HG03378 (cell line): ENCODE data around the gene PBX1.

Experiments used
- ATAC-seq: cut with Tn5 transposase; IDR thresholded peaks from one replicate; pipeline ENCODE4 v1.9.1; 2021; ENCODE audit warnings: mild to moderate bottlenecking, moderate library complexity; ENCODE audit not compliant: unreplicated experiment

PBX1 gene

DNA sequence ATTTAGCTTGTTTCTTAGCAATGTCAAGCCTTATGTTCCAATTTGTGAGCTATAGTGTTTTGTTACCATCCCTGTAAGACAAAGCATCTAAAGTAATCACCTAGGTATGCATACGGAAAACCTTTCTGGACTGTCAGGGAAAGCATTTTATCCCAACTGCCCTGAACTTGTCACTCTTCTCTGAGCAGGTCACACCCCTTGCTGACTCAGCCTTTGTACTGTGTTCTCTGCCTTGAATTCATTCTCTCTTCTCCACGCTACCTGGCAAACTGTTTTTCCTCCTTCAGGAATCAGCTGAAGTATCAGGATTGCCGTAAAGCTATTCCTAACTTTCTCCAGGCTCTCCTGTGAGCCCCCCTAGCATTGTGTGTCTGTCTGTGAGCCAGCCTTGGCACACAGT, 54.2 kb downstream of the PBX1 start:
- no peak for ATAC-seq

DNA sequence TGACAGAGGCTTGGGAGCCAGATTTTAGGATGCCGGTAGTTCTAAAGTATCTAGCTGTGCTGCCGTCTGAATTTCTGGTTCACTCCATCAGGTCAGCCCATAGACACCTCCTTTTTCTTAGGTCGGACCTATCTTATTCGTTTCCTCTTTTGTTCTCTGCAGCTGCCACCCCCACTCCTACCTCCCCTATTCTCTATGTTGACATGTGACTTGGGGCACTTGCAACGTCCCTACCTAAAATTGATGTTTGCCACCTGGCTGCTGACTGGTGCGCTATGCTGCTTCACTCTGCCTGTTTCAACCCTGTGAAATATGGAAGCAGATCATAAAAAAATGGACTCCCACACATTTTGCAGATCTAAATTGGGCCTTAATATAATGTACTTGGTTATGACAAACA, 55.3 kb downstream of the PBX1 start:
- ATAC-seq = no peak

DNA sequence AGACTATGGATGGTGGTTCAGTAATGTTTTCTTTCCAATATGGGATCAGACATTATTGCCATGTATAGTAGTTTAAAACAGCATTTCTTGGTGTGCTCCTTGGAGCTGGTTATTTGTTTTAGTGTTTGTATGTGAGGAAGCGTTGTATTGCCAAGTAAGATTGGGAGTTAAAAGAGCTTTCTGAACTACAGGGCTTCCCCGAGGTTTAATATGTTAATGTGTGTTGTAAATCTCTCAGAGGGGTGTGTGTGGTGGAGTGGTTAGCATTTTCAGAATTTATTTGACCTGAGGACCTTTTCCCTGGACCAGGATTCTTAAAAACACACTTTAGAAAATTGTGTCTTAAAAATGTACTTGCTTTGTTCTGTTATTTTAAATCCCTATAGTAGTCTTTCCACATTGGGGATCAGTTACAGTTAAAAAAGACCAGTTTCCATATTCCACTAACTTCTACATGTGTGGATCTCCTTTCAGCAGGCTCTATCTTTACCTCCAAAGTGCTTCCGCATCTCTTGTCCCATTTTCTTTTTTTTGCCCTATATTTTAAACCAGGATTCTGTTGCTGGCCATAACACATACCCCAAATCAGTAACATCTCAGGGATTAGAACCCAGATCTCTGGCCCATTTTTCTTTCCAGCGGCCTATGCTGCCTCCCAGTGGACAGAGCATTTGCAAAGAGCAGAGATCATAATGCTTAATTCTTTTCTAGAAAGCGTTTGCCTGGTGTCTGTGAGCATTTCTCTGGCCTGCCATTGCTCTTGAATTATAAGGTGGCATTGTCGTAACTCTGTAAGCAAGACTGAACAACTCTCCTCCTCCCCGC, 58.6 kb downstream of the PBX1 start:
- ATAC-seq = no peak

DNA sequence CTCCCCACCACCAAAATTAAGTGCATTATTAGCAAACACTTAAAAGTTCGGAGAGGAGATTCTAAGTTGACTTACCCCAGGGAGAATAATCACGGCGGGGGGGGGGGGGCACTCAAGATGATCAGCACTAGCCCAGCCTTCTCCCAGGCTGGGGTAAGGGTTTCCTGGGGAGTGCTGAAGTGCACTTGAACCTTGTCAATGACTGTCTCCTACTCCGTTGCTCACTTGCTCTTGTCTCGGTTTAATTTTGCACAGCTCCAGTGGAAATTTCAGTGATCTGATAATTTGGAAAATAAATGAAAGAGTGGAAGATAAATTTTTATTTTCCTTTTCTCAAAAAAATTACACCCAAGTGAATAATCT, 59.2 kb downstream of the PBX1 start:
- no peak for ATAC-seq

DNA sequence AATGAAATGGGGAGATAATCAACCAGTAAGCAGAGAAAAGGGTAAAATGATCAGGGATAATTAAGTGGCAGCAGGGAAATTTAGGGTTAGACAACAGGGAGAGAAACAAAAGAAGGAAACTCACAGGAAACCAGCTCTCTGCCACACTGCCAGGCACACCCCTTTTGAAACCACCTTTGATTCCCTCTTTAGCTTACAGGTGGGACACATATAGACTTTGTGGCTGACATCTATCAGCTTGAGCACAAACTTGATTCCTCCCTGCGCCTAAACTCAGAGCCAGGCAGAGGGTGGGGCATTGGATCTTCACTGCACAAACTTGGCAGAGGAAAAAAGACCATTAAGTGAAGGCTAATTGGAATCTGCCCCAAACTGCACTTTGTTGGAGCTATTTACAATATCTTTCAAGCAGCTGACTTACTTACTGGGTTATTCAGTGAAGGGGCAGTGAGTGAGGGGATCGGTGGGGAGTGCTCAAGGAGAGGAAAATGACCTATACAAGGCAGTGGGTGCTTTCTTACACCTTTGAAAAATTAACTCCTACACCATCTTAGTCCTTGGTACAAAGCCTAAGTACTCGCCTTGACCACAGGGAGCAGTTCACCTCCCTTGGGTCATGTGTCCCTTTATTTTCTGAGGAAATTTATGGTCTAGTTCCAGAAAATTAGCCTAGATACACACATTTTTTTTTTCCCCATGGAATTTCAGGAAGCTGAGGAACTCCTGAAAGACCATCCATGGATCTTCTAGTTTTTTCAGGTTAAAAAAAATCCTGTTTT, 60.2 kb downstream of the PBX1 start:
- ATAC-seq = no peak

DNA sequence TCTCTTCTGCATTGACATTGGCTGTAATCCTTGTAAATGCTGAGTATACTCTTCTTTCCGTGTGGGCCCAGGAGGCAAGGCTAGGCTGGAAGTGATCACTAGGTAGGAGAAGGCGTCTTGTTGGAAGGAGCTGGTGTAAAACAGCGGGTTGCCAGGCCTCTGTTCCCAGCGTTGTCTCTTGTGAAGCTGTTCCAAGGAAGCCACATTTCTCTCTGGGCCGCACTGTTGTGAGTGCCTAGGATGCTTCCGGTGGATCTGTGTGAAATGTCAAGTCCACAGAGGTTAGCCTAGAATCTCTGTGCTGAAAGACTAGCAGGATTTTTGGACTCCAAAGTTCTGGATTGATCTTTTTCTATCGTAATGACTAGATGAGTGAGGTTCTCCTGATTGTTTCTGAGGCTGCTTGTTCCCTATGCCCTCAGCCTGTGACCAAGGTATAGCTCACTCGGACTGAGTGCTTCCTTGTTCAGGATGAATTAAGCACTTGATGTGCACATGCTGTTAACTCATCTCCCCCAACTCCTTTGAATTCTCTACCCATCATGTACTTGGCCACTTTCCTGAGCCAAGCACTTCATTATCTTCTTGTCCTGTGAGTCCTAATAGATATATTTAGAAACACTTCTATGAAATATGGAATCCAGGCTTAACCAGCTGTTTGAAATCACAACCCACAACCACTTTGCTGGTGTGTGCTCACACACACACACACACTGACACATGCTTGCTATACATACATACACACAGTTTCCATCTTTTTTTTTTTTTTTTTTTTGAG, 63.3 kb downstream of the PBX1 start:
- ATAC-seq = no peak

DNA sequence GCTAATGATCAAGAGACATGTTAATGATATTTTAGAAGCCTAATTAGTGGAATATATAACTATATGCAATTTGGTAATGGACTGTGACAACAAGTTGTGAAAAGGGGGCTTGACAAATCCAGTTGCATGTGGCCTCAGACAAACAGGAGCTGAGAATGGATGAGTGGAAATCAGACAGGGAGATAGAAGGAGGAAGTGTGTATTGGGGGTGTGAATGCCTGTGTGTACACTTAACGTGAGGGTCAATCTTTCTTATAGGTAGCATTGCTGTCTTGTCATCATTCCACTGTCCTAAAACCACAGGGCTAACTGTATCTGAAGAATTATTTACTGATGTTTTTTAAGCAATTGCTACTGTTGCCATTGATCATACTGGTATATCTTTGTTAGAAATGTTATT, 64.8 kb downstream of the PBX1 start:
- no peak for ATAC-seq

DNA sequence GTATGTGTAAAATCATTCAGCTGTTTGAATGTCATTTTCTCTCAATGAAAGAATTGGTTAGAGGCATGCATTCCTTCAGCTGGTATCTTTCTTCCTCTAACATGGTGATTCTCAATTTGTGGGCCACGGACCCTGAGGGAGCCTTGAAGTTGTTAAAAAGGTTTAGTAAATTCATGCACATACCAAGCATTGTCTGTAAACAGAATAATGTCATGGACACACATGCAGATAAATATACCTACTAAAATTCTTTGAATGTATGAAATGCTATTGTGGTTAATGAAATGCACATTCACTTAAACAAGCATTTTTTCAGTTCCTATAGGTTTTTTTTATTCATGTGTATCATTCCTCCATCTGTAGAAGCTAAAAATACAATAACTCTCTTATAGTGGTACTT, 65.4 kb downstream of the PBX1 start:
- no peak for ATAC-seq

DNA sequence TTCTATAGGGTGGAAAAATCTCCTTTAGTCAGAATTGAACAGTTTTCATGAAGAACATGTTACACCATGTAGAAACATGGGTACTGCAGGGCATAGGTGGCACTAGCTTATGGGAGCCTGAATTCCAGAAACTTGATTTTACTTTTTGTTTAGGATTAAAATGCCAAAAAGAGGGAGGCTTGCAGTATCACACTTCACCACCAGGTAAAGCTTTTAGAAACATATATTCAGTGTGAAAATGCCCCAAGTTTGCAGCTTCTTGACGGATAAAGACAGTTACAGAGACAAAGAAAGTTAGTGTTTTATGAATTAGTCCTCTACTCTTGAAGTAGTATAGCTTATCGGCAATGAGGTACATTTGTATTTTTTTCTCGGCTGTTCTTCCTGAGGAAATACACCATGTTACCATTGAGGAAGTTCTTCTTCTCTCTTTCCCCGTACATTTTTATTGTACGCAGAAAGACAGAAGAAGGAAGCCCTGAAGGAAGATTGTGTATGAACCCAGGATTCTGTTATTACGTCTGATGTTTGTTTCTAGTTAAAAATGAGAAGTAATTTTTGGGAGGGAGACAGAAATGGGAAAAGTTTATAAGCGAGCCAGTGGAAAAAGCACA, 66.1 kb downstream of the PBX1 start:
- ATAC-seq = no peak

DNA sequence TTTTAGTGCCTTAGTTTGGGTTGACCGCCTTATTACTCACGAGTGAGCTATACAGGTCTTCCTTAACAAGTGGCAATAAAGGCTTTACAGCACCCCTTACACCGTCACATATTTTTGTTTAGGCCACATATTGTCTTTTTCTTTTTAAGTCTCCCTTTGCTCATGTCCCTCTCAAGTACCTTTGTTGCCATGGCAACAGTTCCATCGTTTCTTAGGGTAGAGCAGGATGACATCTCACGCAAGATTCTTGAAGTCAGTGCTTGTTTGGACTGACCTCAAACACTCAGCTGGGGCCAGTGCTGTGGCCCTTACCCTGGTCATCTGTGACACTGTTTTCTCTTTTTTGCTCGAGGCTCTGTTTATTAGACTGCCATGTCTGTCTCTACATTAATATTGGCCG, 69.8 kb downstream of the PBX1 start:
- ATAC-seq = no peak

DNA sequence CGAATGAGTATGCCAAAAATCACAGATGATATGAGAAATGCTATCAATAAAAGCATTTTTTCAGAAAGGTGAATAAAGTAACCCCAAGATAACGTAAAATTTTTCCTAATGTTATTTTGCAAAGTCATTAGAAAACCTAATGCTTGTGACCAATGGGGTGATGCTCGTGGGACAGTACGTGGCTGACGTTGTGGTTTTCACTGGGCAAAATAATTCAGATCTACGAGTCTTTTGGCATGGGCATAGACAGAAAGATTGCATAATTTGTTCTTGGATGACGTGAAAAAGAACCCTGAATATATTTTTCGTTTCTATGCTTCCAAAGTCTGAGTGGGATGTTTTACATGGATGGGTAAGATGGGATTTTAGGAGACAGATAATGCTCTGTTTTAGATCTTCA, 71.0 kb downstream of the PBX1 start:
- no peak for ATAC-seq

DNA sequence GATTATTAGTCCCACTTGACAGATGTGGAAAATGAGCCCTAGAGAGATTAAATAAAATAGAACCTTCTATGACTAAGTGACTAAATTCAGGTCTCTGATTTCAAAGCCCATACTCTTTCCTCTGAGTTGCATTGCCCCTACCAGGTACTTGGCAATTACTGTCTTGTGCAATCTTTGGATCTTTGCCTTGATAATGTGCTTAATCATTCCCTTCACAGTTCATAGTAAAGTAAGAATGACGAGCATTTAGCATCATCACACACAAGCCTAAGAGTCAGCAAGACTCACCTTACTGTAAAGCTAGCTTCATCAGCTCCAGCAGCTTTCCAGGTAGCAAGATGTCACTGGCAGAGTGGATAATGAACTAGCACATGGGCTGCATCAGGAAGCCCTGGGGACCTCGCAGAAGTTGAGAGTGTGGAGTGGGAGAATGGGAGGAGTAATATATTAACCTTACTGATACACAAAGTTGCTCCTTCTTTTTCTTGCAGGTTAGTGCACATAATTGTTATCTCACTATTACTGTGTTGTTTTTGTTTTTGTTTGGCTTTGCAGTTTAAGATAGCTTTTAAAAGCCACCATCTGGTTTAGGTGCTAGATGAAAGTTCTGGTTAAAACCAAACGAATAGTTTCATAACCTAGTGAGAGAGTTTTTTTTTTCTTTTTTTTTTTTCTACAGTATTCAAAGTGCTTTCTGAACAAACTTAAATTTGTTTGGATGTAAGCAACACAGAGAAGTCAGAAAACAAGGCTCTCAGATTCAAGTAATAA, 71.8 kb downstream of the PBX1 start:
- no peak for ATAC-seq

DNA sequence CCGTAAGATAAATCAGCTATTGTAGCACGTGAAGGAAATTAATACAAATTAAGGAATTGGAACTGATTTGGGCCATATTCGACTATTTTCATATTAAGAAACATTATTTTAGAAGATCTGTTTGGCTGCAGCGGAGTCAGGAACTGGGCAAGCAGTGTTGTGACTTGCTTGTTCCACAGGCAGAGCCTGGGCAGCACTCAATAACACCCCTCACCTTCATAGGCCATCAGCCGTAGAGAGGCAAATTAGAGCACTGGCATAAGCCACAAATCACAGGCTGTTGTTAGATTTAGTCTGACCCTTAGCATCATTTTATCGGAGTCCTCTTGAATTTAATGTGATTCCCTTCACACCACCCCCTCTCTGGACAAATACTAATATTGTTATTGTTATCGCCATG, 72.8 kb downstream of the PBX1 start:
- ATAC-seq = no peak

DNA sequence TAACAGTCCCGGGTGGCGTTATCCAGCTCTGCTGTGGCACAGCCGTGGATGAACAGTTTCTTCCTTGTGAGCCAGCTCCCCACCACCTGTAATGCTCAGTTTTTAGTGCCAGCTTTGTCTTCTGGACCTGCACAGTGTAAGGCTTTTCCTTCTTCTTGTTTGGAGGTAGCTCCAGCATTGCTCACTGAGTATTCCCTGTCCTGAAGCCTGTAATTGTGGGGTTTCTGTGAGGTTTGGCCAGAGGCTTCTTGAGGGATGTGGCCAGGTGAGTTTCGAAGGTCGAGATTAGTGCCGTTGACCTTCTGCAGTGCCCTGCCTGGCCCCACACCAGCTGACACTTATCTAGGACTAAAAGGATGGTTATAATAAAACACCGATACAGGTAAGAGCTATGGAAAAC, 75.0 kb downstream of the PBX1 start:
- ATAC-seq = no peak

DNA sequence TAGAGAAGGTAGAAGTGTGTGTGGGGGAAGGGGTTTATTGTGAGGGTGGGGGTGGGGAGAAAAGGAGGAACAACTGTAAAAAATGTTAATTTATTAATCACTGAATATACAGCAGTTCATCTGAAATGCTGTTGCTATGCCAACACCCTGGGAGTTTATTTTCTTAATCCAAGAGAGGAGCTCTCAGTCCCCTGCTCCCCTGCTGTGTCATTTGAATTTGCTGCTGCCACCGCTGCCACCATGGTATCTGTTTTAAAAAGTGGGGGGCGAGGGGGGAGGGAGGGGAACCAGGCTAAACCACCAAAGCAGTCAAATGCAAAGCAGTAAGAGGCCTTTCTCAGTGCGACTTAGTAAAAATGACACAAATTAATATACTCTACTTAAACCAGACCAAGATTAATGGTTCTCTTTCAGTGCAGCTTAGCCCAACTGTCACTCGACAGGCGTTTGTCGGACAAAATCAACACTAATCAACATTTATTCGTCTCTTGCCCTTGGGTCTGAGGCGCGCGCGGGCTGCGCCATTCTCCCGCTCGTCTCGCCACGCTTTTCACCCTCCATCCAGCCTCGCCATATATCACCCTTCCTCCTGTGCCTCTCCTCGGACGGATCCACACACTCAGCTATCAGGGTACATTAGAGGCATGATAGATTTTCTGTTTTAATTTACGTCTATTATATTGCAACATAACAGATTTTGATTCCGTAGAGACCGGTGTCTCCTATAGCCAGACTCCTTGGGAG, 76.2 kb downstream of the PBX1 start:
- no peak for ATAC-seq

DNA sequence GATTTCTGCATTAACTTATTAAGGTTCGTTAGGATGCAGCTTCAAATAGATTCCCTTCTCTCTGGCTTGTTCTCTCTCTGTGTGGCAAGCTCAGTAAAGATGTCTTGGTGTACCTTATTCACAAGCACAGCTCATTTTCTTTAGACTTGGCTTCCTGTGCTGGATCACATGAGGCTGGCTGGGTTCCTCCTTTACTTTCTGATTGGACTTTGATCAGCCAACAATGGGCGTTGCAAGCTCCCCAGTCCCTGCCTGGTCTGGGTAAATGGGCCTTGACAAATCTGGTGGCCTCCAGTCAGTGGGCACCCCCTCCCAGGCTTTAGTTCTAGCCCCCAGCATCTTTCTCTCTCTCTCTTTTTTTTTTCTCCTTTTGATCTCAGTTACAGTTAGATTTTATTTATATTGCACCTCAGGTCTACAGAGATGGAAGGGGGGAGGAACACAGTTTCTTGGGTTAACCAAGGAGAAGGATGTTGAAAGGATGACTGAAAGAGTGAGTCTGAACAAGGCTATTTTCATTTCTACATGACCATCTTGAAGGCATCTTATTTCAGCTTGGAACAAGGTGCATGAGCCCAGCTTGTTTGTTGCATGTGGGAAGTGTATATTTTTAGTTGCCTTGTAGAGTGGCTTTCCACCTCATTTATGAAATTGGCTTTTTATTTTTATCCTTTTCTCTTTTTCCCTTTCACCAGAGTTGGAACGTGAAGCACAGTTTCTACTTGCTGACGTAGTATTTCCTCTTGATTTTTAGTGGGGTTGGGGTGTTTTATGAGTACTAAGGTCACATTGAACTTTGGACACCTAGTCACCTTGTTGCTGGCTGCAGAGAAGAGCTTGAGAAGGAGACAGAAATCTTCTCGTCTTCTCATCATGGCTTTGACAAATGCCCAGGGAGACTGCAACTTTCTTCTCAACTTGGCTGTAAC, 77.1 kb downstream of the PBX1 start:
- no peak for ATAC-seq

DNA sequence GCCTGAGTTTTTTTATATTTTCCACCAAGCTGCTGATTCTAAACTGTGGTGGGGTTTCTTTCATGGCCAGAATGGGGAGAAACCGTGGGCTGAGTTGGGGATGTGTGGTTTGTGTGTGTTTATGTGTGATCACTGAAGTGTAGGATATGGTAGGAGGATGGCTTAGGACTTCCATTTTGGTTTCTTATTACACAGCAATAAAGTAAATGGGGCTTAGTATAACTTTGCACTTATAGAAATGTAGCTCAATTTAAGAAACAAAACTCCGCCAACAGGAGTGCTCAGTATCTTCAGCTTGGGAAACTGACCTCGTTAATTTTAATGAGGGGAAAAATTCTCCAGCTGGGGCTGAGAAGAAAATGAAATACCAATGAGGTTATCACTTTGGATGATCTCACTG, 77.8 kb downstream of the PBX1 start:
- no peak for ATAC-seq

DNA sequence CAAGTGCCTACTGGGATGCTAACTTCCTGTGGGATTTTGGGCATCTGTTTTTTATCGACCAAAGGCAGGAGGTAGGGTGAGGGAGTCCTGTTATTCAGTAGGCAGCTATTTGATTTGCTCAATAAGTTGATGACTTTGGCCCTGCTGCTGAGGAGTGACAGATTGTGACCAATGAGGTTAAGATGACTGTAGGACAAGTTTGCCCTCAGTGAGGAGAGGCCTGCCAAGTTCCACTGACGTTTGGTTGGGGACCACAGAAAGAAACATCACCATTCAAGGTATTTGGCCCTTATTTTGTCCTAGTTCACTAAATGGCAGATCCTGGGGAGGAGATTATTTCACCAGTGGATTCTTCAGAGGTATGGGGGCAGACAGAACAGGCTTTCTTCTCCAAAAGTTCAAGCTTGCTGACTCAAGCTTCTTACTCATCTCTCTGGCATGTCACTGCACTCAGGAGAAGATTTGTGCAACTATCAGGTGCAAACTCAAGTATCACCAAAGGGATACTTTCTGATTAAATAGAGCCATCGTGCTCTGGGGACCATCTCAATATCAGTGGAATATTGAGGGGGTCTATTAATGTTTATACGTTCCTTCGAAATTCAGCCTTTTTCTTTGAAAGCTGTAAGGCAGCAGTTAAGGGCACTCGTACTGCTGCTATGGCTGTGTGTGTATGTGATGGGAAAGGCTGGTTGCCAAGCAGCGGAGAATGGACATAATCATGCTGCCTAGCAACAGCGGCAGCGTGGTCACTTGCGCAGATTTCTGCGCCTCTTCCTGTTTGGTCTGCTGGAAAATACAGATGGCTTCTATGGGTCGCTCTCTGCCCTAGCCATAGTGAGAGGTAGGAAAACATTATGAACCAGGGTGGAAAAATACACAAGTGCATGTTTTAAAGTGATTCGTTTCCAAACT, 78.7 kb downstream of the PBX1 start:
- no peak for ATAC-seq
